Measurements from ENCODE around the gene AFAP1L2. TPM values are rescaled to one million over a fixed set of nuclear protein-coding genes. Genes with fewer than 3 reads are reported as not detected.

AFAP1L2 gene
- total RNA-seq, 1 experiment from 2014 or later: not detected

DNA sequence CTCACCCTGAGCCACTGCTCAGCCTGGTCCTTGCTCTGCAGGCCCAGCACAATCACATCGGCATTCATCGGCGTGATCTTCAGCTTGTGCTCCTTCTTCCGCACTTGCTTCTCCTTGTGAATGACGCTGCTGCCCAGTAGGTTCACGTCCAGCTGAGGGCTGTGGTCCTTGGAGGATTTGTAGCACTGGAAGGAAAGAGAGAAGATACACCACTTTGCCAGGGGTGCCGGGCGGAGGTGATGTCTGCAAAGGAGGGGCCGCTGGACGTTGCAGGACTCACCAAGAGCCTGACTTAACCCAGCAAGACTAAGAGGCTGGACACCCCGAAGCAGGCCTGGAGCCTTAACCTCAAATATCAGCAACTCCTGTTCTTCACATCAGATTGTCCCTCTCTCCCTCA is 90.4 kb downstream of the AFAP1L2 start:
- BruUV-seq (replicated peaks): no TSS peak
- POLR2A ChIA-PET (ENCODE audit: low non-redundant PET): no interaction called here
- intact Hi-C loops (cut with micrococcal nuclease; ENCODE audit: unreplicated experiment): loop anchor here (5.0 kb wide), 1 partner anchor 1103 kb away; no protein-coding TSS in a partner anchor
- Histone ChIP-seq H3K4me1 (ENCODE audit: insufficient read depth, low read length, poor library complexity, severe bottlenecking) (no peaks in the 10 kb centered on the region), H3K27ac (ENCODE audit: low read depth, low read length, poor library complexity, severe bottlenecking) (no peak overlapping the region), H3K36me3 (ENCODE audit: insufficient read depth, low read length, poor library complexity, severe bottlenecking) (no peaks in the 10 kb centered on the region), H3K4me3 (ENCODE audit: low read depth, low read length, poor library complexity, severe bottlenecking) (no peak overlapping the region), H3K27me3 (replicated peaks; ENCODE audit: insufficient read depth, low read depth, low read length, poor library complexity) (no peaks in the 10 kb centered on the region), H3K9me3 (ENCODE audit: low read depth, low read length, poor library complexity, severe bottlenecking) (no peaks in the 10 kb centered on the region)
- CTCF ChIA-PET: no interaction called here
- no peak for DNase-seq (ENCODE audit: low spot score)
- TF ChIP-seq EZH2 (IDR thresholded peaks at IDR 0.05; ENCODE audit: borderline replicate concordance, low read depth, low read length, poor library complexity, severe bottlenecking): no peak
- no peak for TF ChIP-seq CTCF (conservative IDR thresholded peaks at IDR 0.05; ENCODE audit: low read depth, low read length)

DNA sequence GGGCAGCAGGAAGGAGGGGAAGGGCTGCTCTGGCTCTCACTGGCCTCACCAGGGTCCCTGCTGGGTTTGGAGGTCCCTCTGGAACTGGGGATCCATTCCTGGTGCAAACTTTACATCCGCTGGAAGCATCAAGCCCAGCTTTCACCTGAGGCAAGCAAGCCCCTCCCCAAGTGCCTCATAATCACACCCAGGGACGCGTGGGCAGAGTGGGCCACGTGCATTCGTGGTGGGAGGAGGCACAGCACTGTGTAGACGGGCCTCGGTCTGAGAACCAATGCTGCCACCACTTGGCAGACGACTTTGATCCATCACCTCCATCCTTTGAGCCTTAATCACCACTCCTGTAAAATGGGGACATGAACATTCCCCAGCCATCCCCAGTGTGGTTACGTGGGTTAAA is 91.2 kb downstream of the AFAP1L2 start:
- no peaks in the 10 kb centered on the region for H3K4me1 ChIP-seq (ENCODE audit: insufficient read depth, low read length, poor library complexity, severe bottlenecking)
- no TSS peak for BruUV-seq (replicated peaks)
- H3K9me3 ChIP-seq (ENCODE audit: low read depth, low read length, poor library complexity, severe bottlenecking): no peaks in the 10 kb centered on the region
- no peak overlapping the region for H3K27ac ChIP-seq (ENCODE audit: low read depth, low read length, poor library complexity, severe bottlenecking)
- ChIA-PET CTCF (no interaction called here), POLR2A (ENCODE audit: low non-redundant PET) (no interaction called here)
- no peaks in the 10 kb centered on the region for H3K36me3 ChIP-seq (ENCODE audit: insufficient read depth, low read length, poor library complexity, severe bottlenecking)
- H3K27me3 ChIP-seq (replicated peaks; ENCODE audit: insufficient read depth, low read depth, low read length, poor library complexity): no peaks in the 10 kb centered on the region
- H3K4me3 ChIP-seq (ENCODE audit: low read depth, low read length, poor library complexity, severe bottlenecking): no peak overlapping the region
- DNase-seq (ENCODE audit: low spot score): no peak
- TF ChIP-seq EZH2 (IDR thresholded peaks at IDR 0.05; ENCODE audit: borderline replicate concordance, low read depth, low read length, poor library complexity, severe bottlenecking) (no peak), CTCF (conservative IDR thresholded peaks at IDR 0.05; ENCODE audit: low read depth, low read length) (no peak)
- intact Hi-C loops (cut with micrococcal nuclease; ENCODE audit: unreplicated experiment): loop anchor here (5.0 kb wide), 1 partner anchor 1104 kb away; no protein-coding TSS in a partner anchor

DNA sequence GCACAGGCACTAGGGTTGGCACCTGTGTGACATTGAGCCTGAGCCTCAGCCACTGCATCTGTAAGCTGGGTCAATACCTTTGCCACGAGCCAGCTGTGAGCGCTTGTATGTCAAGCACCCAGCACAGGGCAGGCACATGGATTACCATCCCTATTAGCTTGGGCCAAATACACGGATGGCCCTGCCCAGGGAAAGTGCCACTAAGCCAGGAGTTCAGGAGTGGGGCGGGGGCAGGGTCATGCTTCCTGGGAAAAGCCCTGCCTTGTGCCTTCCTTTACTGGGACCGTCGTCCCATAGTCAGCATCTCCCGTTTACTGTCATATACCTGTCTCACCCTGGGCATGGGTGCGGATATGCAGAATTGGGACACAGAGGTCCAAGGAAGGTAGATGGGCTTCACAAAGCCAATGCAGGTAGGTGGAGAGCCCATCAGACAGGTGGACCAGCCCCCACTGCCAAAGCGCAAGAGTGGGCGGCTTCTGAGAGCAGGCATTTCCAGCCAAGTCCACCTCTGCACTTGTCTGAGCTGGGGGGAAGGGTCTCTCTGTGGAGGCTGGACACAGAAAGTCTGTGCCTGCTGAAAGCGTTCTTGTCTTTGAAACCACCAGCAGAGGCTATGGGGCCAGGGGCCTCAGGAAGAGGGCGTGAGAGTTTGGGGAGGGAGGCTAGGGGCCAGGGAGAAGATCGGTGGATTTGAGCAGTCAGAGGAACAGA is 92.6 kb downstream of the AFAP1L2 start:
- Histone ChIP-seq H3K4me3 (ENCODE audit: low read depth, low read length, poor library complexity, severe bottlenecking) (no peak overlapping the region), H3K27ac (ENCODE audit: low read depth, low read length, poor library complexity, severe bottlenecking) (no peak overlapping the region), H3K9me3 (ENCODE audit: low read depth, low read length, poor library complexity, severe bottlenecking) (no peaks in the 10 kb centered on the region), H3K4me1 (ENCODE audit: insufficient read depth, low read length, poor library complexity, severe bottlenecking) (no peaks in the 10 kb centered on the region), H3K27me3 (replicated peaks; ENCODE audit: insufficient read depth, low read depth, low read length, poor library complexity) (no peaks in the 10 kb centered on the region), H3K36me3 (ENCODE audit: insufficient read depth, low read length, poor library complexity, severe bottlenecking) (no peaks in the 10 kb centered on the region)
- CTCF ChIA-PET: no interaction called here
- intact Hi-C loops (cut with micrococcal nuclease; ENCODE audit: unreplicated experiment): loop anchor here (5.0 kb wide), 1 partner anchor 1106 kb away; no protein-coding TSS in a partner anchor
- POLR2A ChIA-PET (ENCODE audit: low non-redundant PET): no interaction called here
- TF ChIP-seq CTCF (conservative IDR thresholded peaks at IDR 0.05; ENCODE audit: low read depth, low read length) (no peak), EZH2 (IDR thresholded peaks at IDR 0.05; ENCODE audit: borderline replicate concordance, low read depth, low read length, poor library complexity, severe bottlenecking) (no peak)
- no peak for DNase-seq (ENCODE audit: low spot score)
- BruUV-seq (replicated peaks): no TSS peak

Measured in A673 (cell line).